GM12801 (cell line): ENCODE results near the gene RALGPS1.

ENCODE experiments used
- TF ChIP-seq, protein P1 (sequence below): IDR thresholded peaks from one replicate; pipeline ENCODE4 v1.5.1; 2011; ENCODE audit warnings: control low read depth; ENCODE audit not compliant: insufficient read length; ENCODE audit errors: extremely low read depth

RALGPS1 gene

DNA sequence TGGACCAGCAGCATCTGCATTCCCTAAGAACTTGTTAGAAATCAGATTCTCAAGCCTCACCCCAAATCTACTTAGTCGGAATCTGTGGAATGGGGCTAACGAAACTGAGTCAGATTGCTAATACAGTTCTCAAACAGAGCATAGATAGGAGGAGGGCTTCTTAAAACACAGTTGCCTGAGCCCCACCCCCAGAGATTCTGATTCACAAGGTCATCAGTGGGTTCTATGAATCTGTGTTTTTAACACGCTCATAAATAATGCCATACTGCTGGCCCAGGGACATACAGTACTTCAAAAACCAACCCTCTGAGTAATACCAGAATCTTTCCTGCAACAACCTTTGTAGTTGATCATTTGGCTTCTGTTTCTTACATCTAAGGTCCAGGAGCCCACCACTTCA is 317.1 kb downstream of the RALGPS1 start:
- TF ChIP-seq, protein P1, sequence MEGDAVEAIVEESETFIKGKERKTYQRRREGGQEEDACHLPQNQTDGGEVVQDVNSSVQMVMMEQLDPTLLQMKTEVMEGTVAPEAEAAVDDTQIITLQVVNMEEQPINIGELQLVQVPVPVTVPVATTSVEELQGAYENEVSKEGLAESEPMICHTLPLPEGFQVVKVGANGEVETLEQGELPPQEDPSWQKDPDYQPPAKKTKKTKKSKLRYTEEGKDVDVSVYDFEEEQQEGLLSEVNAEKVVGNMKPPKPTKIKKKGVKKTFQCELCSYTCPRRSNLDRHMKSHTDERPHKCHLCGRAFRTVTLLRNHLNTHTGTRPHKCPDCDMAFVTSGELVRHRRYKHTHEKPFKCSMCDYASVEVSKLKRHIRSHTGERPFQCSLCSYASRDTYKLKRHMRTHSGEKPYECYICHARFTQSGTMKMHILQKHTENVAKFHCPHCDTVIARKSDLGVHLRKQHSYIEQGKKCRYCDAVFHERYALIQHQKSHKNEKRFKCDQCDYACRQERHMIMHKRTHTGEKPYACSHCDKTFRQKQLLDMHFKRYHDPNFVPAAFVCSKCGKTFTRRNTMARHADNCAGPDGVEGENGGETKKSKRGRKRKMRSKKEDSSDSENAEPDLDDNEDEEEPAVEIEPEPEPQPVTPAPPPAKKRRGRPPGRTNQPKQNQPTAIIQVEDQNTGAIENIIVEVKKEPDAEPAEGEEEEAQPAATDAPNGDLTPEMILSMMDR, result no peak

DNA sequence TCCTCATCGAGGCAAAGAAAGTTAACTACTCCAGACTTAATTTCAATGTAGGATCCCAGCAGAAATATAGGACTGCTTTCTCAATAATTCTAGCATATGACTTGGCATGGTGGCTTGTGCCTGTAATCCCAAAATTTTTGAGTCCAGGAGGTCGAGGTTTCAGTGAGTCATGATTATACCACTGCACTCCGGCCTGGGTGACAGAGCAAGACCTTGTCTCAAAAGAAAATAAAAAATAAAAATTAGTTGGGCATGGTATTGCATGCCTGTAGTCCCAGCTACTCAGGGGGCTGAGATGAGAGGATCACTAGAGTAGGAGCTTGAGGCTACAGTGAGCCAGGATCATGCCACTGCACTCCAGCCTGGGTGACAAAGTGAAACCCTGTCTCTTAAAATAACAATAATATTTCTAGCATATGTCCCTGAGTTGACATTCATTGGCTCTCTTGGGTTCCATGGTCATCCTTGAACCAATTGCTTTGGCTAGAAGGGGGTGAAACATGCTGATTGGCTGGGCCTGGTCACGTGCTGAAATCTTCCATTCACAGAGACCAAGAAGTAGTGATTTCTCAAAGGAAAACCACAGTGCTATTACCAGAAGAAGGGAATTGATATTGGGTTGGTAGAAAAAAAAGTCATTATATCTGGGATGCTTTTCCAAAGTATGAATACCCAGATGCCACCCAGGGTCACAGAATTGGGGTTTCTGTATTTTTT is 318.4 kb downstream of the RALGPS1 start:
- TF ChIP-seq, protein P1, result no peak

DNA sequence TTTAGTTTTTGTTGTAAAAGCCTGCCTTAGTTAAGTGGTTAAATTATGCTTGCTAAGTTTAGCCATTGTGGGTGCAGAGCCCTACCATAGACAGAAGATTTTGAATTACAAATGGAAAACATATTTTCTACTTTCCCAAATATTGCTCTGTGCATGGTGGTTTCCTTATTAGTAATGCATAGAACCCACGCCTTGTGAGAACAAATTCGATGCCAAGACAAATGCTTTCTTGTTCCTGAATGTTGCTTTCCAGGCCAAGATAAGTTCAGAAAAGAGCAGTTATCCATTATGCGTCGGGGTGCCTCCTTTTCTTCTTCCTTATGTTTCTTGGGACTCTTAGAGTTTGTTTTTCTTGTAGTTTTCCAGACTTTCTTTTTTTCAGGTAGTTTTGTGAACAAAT is 319.0 kb downstream of the RALGPS1 start:
- TF ChIP-seq, protein P1, result no peak

DNA sequence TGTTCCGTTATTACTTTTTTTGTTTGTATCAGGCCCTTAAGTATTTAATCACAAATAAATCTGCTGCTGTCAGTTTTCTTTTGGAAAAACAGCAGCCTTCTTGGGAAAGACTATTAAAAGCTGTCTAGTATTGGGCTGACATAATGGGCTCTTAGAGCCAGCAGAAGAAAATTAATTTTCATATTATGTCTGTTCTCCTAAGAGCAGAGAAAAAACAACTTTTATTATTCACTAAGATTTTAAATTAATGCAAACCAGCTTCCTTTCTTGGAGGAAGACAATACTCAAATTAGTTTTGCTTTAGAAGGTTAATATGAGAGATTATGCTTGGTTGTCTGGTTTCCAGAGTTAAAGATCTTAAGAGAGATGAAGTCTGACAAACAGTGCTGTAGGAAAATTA is 319.4 kb downstream of the RALGPS1 start:
- TF ChIP-seq, protein P1, result no peak

DNA sequence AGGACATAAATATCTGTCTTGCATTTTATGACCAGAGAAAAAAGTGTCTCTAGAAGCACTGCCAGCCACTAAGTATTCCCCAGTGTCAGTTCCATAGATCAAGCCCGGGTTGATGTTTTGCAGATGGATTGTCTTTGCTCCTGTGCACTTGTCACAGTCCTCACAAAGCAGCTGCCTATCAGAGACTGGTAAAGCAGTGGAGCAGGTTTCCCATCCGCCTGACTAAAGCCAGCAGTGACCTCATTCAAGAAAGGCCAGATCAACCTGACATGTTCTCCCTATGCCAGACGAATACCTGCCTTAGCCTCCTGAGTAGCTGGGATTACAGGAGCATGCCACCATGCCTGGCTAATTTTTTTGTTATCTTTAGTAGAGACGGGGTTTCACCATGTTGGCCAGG is 323.2 kb downstream of the RALGPS1 start:
- TF ChIP-seq, protein P1, result no peak

DNA sequence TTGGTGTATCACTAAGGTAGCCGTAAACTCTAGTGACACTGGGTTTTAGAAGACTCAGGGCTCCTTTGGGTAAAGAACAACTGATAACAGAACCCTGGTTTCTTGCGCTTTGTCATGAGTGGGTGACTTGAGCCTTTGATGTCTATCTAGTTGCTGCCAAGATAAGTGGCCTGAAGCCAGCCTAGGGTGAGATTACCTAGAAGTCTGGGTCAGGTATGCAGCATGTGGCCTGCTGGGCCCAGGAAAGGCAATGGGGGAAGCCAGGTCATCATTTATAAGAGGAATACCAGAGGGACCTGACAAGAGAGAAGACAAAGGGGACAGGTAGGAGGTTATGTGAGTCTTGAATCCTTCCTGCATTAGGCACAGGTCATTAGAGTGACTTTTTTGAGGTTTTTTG is 326.8 kb downstream of the RALGPS1 start:
- TF ChIP-seq, protein P1, result no peak

DNA sequence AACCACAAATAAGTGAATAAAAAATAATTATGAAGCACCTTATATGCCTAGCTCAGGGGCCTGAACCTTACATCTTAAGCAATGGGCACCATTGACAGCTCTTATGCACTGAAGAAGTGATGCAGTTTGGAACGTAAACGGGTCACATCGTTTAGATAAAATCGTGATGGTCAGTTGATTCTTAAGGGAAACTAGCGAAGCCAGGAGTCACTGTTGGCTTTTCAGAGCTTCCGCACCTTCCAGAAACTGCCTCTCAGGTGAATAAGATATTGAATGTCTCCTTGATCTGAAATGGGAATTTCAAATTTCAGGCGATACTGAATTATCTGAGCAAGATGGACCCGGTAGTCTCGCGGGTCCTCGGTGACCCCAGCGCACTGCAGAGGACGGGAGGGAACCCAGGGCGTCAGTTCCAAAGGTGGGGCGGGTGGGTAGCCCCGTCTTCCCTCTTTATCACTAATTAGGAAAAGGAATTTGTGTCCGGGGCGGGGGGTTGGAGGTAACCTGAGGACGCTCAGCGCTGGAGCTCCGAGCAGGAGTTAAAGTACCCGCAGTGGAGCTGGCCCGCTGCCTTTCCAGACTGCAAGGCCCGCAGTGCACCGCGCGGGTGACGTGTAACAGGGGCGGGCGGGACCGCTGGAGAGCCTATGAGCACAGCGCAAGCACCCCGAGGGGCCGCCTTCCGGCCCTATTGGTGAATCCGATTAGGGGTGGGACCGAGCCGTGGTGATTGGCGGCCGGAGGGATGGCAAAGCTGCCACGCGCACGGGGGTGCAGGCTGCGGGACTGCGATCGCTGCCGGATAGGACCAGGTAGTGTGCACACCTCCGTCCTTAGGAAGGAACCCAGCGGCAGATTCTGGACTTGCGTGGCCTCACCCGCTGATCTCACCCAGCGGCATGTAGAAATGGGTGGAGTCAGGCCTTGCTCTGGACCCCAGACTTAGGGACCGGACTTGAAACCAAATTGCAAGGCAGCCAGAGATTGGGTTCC is 330.3 kb downstream of the RALGPS1 start:
- TF ChIP-seq, protein P1, result no peak
